HEK293T (cell line): Measurements from ENCODE around the gene EMC1.

Source experiments
- ARNT ChIP-seq: fragments of 450-650 bp; IDR thresholded peaks from 2 replicates; pipeline ENCODE4 v1.6.1; 2017; ENCODE audit warnings: mild to moderate bottlenecking
- BHLHE40 ChIP-seq: fragments of 450-650 bp; IDR thresholded peaks from 2 replicates; pipeline ENCODE4 v1.6.1; 2016; ENCODE audit warnings: mild to moderate bottlenecking, moderate library complexity, borderline replicate concordance
- CTBP1 ChIP-seq: fragments of 450-650 bp; IDR thresholded peaks from 2 replicates; pipeline ENCODE4 v1.6.1; 2016; ENCODE audit warnings: borderline replicate concordance
- ELF4 ChIP-seq: fragments of 450-650 bp; IDR thresholded peaks from 2 replicates; pipeline ENCODE4 v1.6.1; 2017; ENCODE audit warnings: antibody characterized with exemption
- FOXA1 ChIP-seq: fragments of 450-650 bp; IDR thresholded peaks from 2 replicates; pipeline ENCODE4 v1.6.1; 2016; ENCODE audit warnings: mild to moderate bottlenecking
- FOXK2 ChIP-seq: fragments of 450-650 bp; IDR thresholded peaks from 2 replicates; pipeline ENCODE4 v1.6.1; 2016; ENCODE audit warnings: mild to moderate bottlenecking
- FOXM1 ChIP-seq: fragments of 450-650 bp; IDR thresholded peaks from 2 replicates; pipeline ENCODE4 v1.6.1; 2017; ENCODE audit warnings: mild to moderate bottlenecking, borderline replicate concordance
- SP1 ChIP-seq: fragments of 450-650 bp; IDR thresholded peaks from 2 replicates; pipeline ENCODE4 v1.6.1; 2017
- TARDBP ChIP-seq: fragments of 450-650 bp; IDR thresholded peaks from 2 replicates; pipeline ENCODE4 v1.6.1; 2016
- TF ChIP-seq, protein P1 (sequence below): fragments of 450-650 bp; IDR thresholded peaks from 2 replicates; pipeline ENCODE4 v1.6.1; 2016

DNA sequence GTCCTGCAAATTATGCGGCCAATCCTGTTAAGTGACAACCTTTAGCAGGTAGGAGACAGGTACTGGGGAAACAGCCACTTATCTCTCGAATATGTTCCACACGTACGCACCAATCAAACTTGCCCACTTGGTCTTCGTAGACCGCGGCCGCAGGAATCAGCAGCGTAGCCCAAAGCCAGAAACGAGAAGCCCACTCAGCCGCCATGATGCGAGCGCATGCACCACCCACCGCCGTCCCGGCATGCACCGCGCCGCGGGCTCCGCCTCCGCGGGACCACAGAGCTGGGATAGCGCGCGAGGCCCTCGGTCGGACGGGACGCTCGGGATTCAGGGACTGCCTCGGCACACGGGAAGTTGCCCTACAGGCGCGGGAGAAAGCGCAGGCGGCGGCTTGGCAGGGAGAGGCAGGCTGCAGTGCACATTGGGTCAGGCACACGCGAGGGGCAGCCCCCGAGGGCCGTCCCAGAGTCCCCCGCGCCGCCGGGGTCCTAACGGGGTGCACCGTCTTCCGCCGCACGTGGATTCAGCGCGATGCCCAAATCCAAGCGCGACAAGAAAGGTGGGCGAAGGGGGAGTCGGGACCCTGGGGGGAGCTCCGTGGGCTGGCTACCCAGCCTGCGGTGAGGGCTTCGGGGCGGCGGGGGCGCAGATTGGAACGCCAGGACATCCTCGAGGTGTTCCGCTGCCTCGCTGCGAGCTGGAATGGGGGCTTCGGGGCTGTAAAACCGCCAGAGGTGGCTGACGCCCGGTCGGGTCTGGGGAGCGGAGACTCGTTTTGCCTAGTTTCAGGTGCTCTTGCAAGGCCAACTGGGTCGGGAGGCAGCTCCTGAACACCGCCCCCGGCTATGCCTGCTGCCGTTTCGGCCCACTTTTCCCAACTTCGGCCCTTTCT lies at the start of gene EMC1, which contains the start of gene MRTO4:
- TF ChIP-seq, protein P1, sequence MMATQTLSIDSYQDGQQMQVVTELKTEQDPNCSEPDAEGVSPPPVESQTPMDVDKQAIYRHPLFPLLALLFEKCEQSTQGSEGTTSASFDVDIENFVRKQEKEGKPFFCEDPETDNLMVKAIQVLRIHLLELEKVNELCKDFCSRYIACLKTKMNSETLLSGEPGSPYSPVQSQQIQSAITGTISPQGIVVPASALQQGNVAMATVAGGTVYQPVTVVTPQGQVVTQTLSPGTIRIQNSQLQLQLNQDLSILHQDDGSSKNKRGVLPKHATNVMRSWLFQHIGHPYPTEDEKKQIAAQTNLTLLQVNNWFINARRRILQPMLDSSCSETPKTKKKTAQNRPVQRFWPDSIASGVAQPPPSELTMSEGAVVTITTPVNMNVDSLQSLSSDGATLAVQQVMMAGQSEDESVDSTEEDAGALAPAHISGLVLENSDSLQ = no peak
- TF ChIP-seq SP1 (no peak), FOXA1 (no peak), FOXM1 (no peak; the same call in 1 of the 2 replicates), BHLHE40 (no peak), FOXK2 (no peak), TARDBP (no peak), ARNT (no peak), ELF4 (peak; percentile 81), CTBP1 (no peak)
